Colonic mucosa (tissue), 4 donors: Measurements from ENCODE around the gene POFUT2. TPM values are rescaled to one million over a fixed set of nuclear protein-coding genes. Genes with fewer than 3 reads are reported as not detected.
A peak's percentile ranks its signal among the peaks of the same experiment; 100 is the strongest.

Source experiments
- DNase-seq: peaks from one replicate; pipeline ENCODE4 v3.0.0-alpha.2; 2020
- H3K27ac ChIP-seq: fragments of 200-600 bp; one replicate; pipeline ENCODE4 v1.8.0; 2021
- H3K27me3 ChIP-seq: fragments of 200-600 bp; one replicate; pipeline ENCODE4 v1.8.0; 2021
- H3K36me3 ChIP-seq: fragments of 200-600 bp; one replicate; pipeline ENCODE4 v1.8.0; 2021
- H3K4me1 ChIP-seq: fragments of 200-600 bp; one replicate; pipeline ENCODE4 v1.8.0; 2021; ENCODE audit warnings: mild to moderate bottlenecking
- H3K4me3 ChIP-seq: fragments of 200-600 bp; one replicate; pipeline ENCODE4 v1.8.0; 2021
- H3K9ac ChIP-seq, 2 donors: one replicate each; pipeline ENCODE4 v1.7.0; 2013; ENCODE audit warnings: control low read depth in 2 of 2, low read depth in 2 of 2, low read length in 2 of 2
- H3K9me3 ChIP-seq: fragments of 200-600 bp; one replicate; pipeline ENCODE4 v1.8.0; 2021
- intact Hi-C: fragments of 100-400 bp; cut with DNase I; formaldehyde crosslinking; loops from one replicate; pipeline ENCODE4 v1.14.1; 2022
- total RNA-seq, 2 donors: library from RNA; stranded (reverse); fragmentation: NEBNext Ultra II Directional in 1 of 2; extraction: Animal tissue kit (Norgen Biotek cat#: 25700) in 1 of 2; gene quantifications; one replicate each; pipeline ENCODE4 v1.2.1, GENCODE V29; 2021
- TF ChIP-seq, protein P1 (sequence below): fragments of 200-600 bp; IDR thresholded peaks from one replicate; pipeline ENCODE4 v1.8.0; 2022; ENCODE audit warnings: antibody characterized with exemption, mild to moderate bottlenecking
- donor health status: healthy.
- donor health status: DM: no; HTN: no; CAD: no.
- donor health status: DM: no; HTN: no; CAD: no.

POFUT2 gene
- total RNA-seq, 2 donors from 2014 or later, result 23.8 to 31.6 TPM

DNA sequence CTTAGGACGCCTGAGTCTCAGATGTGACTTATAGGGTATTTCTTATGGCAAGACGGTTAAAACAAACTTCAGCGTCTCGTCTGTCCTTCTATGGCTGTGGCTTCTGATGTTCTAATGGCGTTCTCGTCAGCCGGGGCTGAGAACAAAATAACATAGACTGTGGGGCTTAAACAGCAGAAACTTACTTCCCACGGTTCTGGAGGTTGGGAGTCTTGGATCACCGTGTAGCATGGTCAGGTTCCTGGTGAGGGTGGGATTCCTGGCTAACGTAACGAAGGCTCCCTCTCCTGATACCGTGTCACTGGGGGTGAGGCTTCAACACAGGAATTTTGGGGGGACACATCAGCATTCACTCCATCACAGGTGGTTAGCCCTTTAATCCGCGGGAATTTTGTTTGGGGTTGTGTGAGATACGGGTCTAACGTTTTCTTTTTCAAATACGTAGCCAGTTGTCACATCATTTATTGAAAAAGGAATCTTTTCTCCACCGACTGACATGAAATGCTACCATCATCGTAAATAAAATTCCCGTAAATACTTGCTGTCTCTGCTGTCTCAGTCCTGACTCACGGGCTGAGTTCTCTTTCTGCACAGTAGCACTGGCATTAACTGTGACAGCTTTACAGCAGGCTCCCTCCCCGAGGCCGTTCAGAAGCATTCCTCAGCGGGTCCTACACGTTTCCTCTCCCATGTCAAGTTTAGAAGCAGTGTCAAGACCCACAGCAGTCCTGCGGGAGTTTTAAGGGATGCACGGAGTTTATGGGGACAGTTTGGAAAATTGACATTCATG is 8.1 kb upstream of the POFUT2 start:
- intact Hi-C loops, result no loop called here
- Histone ChIP-seq H3K27me3 (no peaks in the 10 kb centered on the region), H3K9ac (peak overlapping the region; percentile 1 to 17), H3K27ac (peak overlapping the region; percentile 72), H3K36me3 (no peaks in the 10 kb centered on the region), H3K9me3 (no peaks in the 10 kb centered on the region), H3K4me3 (no peak overlapping the region), H3K4me1 (peaks cover 15% of the 10 kb centered on the region)
- TF ChIP-seq, protein P1, sequence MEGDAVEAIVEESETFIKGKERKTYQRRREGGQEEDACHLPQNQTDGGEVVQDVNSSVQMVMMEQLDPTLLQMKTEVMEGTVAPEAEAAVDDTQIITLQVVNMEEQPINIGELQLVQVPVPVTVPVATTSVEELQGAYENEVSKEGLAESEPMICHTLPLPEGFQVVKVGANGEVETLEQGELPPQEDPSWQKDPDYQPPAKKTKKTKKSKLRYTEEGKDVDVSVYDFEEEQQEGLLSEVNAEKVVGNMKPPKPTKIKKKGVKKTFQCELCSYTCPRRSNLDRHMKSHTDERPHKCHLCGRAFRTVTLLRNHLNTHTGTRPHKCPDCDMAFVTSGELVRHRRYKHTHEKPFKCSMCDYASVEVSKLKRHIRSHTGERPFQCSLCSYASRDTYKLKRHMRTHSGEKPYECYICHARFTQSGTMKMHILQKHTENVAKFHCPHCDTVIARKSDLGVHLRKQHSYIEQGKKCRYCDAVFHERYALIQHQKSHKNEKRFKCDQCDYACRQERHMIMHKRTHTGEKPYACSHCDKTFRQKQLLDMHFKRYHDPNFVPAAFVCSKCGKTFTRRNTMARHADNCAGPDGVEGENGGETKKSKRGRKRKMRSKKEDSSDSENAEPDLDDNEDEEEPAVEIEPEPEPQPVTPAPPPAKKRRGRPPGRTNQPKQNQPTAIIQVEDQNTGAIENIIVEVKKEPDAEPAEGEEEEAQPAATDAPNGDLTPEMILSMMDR, result no peak
- peak; percentile 18 for DNase-seq

DNA sequence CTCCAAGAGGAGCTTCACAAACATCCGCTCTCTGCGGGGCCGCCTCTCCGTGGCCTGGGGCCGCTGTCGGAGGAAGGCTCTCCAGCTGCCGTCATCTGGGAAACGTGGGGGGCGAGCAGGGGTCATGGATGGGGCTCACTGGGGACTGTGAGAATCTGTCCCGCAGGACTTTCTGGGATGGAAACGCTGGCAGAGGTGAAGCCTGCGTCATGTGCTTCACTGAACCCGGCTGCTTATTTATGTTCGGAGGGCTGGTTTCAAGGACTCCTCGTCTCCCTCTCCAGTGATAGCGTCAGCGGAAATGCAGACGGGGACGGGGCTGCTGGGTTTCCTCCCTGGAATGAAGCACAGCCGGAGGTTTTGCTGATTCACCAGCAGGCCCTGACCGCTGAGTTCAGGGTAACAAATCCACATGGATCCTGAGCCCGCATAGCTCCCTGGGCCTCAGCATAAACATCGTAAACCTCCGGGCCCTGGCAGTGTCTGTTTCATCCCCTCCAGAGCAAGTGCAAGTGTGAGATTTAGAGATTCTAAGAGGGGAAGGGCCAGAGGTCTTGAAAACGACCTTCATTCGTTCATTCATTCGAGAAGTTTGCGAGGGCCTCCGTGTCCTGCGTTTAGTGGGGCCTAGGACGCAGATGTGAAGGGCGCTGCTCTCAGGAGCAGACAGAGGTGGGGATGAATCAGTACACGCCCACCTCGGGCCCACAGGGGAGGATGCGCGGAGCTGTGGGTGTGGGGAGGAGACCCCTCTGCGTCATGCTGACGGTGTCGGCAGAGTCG is 7.0 kb upstream of the POFUT2 start:
- intact Hi-C loops, result no loop called here
- peaks cover 15% of the 10 kb centered on the region for H3K4me1 ChIP-seq
- peak overlapping the region; percentile 72 for H3K27ac ChIP-seq
- H3K9ac ChIP-seq, result peak overlapping the region; percentile 61 to 80
- TF ChIP-seq, protein P1, result no peak
- H3K27me3 ChIP-seq, result no peaks in the 10 kb centered on the region
- DNase-seq, result peak; percentile 61
- no peaks in the 10 kb centered on the region for H3K9me3 ChIP-seq
- no peaks in the 10 kb centered on the region for H3K36me3 ChIP-seq
- no peak overlapping the region for H3K4me3 ChIP-seq

DNA sequence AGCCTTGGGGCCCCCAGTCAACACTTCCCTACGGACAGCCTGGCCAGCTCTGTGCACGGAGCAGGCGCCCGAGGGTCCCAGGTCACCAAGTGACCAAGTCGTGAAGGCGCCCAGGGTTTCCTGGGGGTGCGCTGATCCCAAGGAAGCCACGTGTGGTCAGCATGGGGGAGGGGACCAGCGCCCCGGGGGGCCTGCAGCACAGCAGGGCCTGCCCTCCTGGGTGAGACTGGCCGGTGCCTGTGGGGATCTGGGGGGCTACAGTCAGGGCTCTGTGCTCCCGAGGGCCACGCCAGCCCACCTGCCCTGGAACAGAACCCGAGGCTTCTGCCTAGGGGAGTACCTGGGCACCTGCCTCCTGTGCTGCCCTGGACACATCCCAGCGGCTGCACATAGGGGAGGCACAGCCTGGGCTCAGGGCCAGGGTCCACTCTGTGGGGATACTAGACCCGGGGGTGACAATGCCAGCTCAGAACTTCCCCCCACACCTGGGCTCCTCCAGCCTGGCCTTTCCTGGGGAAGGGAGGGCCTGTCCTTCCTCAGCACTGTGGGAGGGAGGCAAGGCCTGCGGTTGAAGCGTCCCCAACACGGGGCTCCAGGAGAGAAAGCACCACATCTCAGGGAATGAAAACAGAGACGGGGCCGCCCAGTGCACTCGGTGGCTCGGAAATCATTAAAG is 6.2 kb upstream of the POFUT2 start:
- no peaks in the 10 kb centered on the region for H3K9me3 ChIP-seq
- H3K36me3 ChIP-seq, result no peaks in the 10 kb centered on the region
- H3K27me3 ChIP-seq, result no peaks in the 10 kb centered on the region
- DNase-seq, result peak; percentile 22
- H3K9ac ChIP-seq, result peak overlapping the region; percentile 61 to 80
- peak overlapping the region; percentile 72 for H3K27ac ChIP-seq
- intact Hi-C loops, result no loop called here
- H3K4me3 ChIP-seq, result no peak overlapping the region
- H3K4me1 ChIP-seq, result peaks cover 15% of the 10 kb centered on the region
- TF ChIP-seq, protein P1, result no peak

DNA sequence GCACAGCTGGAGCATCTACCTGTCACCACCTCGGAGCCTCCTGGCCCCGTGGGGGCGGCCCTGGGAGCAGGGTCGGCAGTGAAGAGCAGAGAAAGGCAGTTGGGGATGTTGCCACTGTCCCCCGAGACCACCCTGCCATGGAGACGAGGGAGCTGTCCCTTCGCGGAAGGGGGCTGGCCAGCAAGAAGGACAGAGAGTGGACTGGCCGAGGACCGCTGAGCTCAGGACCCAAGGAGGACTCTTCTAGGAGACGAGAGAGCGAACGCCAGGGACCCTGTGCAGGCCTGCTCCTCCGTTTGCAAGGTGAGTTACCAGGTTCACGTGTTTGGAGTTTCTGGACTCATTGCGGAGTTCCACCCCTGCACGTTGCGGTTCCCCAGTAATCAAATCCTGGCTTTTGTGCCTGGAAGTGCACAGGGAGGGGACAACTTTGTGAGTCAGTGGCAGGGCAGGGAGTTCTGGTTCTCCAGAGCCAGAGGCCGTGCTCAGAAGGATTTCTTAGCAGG is 5.6 kb upstream of the POFUT2 start:
- Histone ChIP-seq H3K27ac (peak overlapping the region; percentile 72), H3K4me1 (peaks cover 15% of the 10 kb centered on the region), H3K9me3 (no peaks in the 10 kb centered on the region), H3K36me3 (no peaks in the 10 kb centered on the region), H3K9ac (peak overlapping the region; percentile 58 to 80), H3K27me3 (no peaks in the 10 kb centered on the region), H3K4me3 (no peak overlapping the region)
- DNase-seq, result peak; percentile 20
- intact Hi-C loops, result no loop called here
- TF ChIP-seq, protein P1, result no peak
